Measurements from ENCODE around the gene STK36. TPM values are rescaled to one million over a fixed set of nuclear protein-coding genes. Genes with fewer than 3 reads are reported as not detected.

The STK36 gene
- total RNA-seq, 1 donor from 2014 or later = 15.9 TPM

DNA sequence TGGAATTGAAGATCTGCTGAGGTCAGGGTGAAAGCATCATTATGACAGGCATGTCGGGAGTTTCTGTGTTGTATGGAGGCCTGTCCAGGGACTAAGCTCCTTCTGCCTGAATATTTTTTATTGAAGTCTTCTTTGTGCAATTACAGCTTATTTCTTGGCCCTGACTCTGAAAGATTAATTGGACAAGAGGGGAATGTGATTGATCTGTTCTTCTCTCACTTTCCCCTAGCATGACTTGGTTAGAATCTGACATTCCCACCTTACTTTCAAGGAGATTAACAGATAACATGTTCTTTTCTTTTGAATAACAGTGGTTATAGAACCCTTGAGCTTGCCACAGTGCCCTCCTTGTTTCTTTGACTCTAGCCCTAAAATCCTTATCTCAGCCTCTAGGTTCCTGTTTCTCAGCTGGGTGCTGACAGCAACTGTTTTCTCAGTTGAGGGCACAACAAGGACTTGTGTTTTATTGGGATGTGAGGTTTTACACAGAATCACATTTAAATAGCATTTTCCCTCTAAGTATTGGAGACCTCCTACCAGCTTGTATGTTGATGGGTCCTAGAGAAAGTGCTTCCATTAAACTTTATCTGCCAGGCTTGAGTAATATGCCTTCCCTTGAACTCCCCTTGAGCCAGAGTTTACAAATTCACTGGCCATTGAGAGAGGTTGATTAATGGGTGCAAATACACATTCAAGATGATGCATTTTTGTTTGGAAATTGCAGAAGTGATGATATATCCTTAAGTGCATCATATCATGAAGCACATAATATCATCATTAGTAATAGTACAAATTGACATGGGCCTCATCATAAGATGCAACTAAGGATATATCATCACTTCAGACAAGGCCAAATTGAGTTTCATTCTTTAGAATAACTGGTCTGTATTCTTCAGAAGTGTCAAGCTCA is 51.2 kb downstream of the STK36 start:
- Mint-ChIP-seq H3K36me3 (ENCODE audit: low read depth) (peaks cover 21% of the 10 kb centered on the region), H3K9me3 (peaks cover 15% of the 10 kb centered on the region), H3K4me1 (ENCODE audit: low read depth) (peaks cover 25% of the 10 kb centered on the region), H3K27ac (no peak overlapping the region), H3K27me3 (ENCODE audit: insufficient read depth) (no peaks in the 10 kb centered on the region), H3K4me3 (no peak overlapping the region)
- intact Hi-C loops (cut with micrococcal nuclease) = no loop called here
- DNase-seq (ENCODE audit: low spot score) = no peak

DNA sequence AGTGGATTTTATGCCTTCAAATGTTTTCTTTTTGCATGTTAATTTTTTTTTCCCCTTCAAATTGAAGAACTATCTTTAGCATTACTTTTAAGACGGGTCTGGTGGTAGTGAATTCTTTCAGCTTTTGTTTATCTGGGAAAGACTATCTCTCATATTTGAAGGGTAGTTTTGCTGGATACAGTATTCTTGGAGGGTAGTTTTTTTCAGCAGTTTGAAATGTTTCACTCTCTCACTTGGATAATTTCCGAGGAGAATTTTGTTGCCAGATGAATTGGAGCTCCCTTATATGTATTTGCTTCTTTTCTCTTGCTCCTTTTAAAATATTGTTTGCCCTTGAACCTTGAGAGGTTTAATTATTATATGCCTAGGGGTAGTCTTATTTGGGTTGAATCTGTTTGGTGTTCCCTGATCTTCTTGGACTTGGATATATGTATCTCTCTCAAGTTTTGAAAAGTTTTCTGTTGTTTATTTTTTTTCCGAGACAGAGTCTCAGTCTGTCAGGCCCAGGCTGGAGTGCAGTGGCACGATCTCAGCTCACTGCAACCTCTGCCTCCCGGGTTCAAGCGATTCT is 54.2 kb downstream of the STK36 start:
- H3K36me3 Mint-ChIP-seq (ENCODE audit: low read depth) = peaks cover 16% of the 10 kb centered on the region
- intact Hi-C loops (cut with micrococcal nuclease) = no loop called here
- H3K9me3 Mint-ChIP-seq = peaks cover 15% of the 10 kb centered on the region
- H3K4me1 Mint-ChIP-seq (ENCODE audit: low read depth) = peaks cover 20% of the 10 kb centered on the region
- H3K27me3 Mint-ChIP-seq (ENCODE audit: insufficient read depth) = no peaks in the 10 kb centered on the region
- no peak overlapping the region for H3K4me3 Mint-ChIP-seq
- no peak for DNase-seq (ENCODE audit: low spot score)
- no peak overlapping the region for H3K27ac Mint-ChIP-seq

DNA sequence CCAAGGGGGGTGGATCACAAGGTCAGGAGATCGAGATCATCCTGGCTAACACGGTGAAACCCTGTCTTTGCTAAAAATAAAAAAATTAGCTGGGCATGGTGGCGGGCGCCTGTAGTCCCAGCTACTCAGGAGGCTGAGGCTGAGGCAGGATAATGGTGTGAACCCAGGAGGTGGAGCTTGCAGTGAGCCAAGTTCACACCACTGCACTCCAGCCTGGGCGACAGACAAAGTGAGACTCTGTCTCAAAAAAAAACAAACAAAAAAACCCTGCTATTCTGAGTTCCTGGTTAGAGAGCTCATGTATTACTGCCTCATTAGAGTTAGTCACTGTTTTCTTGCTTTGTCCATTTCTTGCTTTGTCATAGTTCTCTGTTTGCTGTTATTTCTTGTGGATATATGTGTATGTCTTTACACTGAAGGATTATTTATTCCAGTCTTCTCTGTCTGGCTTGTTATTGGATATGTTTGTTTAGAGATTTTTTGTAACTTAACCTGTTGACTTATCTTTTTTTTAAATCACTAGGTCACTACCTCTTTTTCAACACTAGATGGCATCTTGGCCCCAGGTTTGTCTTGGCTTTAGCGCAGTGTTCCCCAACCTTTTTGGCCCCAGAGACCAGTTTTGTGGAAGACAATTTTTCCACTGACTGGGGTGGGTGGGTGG is 55.7 kb downstream of the STK36 start:
- Mint-ChIP-seq H3K4me3 (no peak overlapping the region), H3K36me3 (ENCODE audit: low read depth) (peaks cover 19% of the 10 kb centered on the region), H3K27me3 (ENCODE audit: insufficient read depth) (no peaks in the 10 kb centered on the region), H3K9me3 (peaks cover 15% of the 10 kb centered on the region), H3K27ac (no peak overlapping the region), H3K4me1 (ENCODE audit: low read depth) (peaks cover 32% of the 10 kb centered on the region)
- no peak for DNase-seq (ENCODE audit: low spot score)
- intact Hi-C loops (cut with micrococcal nuclease) = loop anchor here (1.0 kb wide), 1 partner anchor 120 kb away; no protein-coding TSS in a partner anchor

DNA sequence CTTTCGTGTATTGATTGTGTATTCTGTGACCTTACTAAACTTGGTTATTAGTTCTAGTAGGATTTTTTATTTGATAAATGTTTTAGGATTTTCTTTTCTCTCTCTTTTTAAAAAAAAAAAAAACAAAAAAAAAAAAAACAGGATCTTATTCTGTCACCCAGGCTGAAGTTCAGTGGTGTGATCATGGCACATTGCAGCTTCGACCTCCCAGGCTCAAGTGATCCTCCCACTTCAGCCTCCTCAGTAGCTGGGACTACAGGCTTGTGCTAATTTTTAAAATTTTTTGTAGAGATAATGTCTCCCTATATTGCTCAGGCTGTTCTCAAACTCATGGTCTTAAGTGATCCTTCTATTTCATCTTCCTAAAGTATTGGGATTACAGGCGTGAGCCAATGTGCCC is 57.8 kb downstream of the STK36 start:
- intact Hi-C loops (cut with micrococcal nuclease) = no loop called here
- Mint-ChIP-seq H3K4me3 (no peak overlapping the region), H3K4me1 (ENCODE audit: low read depth) (peaks cover 40% of the 10 kb centered on the region), H3K27ac (no peak overlapping the region), H3K36me3 (ENCODE audit: low read depth) (peaks cover 30% of the 10 kb centered on the region), H3K27me3 (ENCODE audit: insufficient read depth) (no peaks in the 10 kb centered on the region), H3K9me3 (peaks cover 15% of the 10 kb centered on the region)
- DNase-seq (ENCODE audit: low spot score) = no peak

DNA sequence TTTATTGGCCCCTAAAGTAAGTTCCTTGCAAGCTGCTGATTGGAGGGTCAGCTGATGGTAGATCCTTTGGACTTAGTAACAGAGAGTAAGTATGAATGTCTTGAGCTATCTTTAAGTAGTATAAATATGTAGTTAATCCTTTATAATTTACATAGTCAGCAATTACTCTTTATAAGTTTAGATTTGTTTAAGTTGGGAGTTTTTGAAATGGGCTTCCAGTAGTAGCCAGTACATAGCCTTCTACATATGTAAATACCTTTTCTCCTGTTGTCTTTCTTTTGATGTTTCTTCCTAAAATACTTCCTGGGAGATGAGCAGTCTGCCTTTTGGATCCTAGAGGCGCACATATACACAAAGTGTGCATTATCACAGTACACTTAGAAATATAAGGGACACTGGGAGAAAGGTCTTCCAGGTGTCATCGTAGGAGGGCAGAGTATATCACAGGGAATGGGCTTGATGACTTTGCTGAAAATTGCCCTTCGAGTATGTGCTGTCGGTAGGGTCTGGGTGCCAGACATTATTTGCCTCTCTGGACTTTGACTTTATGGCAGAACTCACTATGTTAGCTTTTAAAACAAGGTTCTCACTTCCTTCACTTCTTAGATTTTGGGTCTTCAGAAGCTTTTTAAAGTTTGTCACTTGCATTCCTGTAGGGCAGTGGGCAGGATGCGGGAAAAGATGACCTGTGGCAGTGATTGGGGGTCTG is 60.3 kb downstream of the STK36 start:
- H3K4me1 Mint-ChIP-seq (ENCODE audit: low read depth) = peaks cover 40% of the 10 kb centered on the region
- intact Hi-C loops (cut with micrococcal nuclease) = loop anchor here (2.0 kb wide), 1 partner anchor 21 kb away; the partner anchor contains the start of gene TTLL4

DNA sequence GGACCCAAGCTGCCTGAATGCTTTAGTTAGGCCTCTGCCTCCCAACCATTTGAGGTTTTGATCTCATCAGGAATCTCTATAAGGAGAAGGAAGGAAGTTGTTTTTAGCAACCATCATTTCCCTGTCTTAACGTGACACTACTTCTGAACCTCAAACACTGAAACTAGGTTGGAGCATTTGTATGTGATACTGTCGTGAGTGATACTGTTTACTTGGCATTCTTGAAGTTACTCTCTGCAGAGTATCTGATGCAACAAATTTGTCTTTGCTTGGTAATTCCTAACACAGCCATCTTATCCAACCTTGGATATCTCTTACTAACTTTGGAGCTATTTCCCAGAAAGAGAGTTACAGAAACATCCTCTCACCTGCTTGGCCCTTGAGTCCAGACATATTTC is 60.9 kb downstream of the STK36 start:
- intact Hi-C loops (cut with micrococcal nuclease) = loop anchor here (2.0 kb wide), 1 partner anchor 22 kb away; the partner anchor contains the start of gene TTLL4
- peak overlapping the region; percentile 76 for H3K27ac Mint-ChIP-seq
- H3K4me3 Mint-ChIP-seq = no peak overlapping the region

More for the DNA sequence above, 60.3 kb downstream of the STK36 start:
- no peak for DNase-seq (ENCODE audit: low spot score)
- Mint-ChIP-seq H3K27ac (peak overlapping the region; percentile 9), H3K4me3 (no peak overlapping the region), H3K36me3 (ENCODE audit: low read depth) (peaks cover 22% of the 10 kb centered on the region), H3K9me3 (peaks cover 4% of the 10 kb centered on the region), H3K27me3 (ENCODE audit: insufficient read depth) (no peaks in the 10 kb centered on the region)

DNA sequence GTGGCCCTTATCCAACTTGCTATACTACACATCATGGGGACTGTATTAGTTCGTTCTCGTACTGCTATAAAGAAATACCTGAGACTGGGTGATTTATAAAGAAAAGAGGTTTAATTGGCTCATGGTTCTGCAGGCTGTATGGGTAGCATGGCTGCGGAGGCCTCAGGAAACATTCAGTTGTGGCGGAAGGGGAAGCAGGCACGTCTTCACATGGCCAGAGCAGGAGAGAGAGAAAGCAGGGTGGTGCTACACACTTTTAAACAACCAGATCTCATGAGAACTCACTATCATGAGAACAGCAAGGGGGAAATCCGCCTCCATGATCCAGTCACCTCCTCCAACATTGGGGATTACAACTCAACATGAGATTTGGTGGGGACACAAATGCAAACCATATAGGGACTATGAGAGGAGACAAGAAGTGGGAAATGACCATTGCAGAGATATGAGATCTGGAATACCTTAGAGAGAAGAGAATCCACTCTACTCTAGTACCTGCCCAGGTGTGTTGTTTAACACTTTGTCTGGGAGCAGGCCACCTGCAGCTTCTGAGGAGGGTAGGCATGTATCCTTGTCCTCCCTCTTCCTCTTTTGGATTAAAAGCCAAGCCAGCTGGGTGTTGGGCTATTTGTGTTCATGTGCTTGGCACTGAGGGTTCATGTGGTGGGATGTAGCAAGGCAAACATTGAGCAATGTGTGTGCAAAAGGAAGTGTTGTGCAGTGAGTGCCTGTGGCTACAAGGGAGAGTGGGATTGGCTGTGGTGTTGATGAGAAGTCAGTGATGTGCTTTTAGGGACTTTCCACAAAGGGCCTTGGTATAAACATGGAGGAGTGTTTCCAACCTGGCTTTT is 61.5 kb downstream of the STK36 start:
- intact Hi-C loops (cut with micrococcal nuclease) = loop anchor here (1.0 to 2.0 kb wide), 2 partner anchors 11 to 23 kb away; partner anchors contain the start of gene TTLL4
- H3K27me3 Mint-ChIP-seq (ENCODE audit: insufficient read depth) = no peaks in the 10 kb centered on the region
- peak overlapping the region; percentile 15 for H3K4me3 Mint-ChIP-seq
- peak; percentile 44 for DNase-seq (ENCODE audit: low spot score)
- H3K4me1 Mint-ChIP-seq (ENCODE audit: low read depth) = peaks cover 35% of the 10 kb centered on the region
- peaks cover 25% of the 10 kb centered on the region for H3K36me3 Mint-ChIP-seq (ENCODE audit: low read depth)
- peak overlapping the region; percentile 76 for H3K27ac Mint-ChIP-seq
- no peaks in the 10 kb centered on the region for H3K9me3 Mint-ChIP-seq

More for the DNA sequence above, 60.9 kb downstream of the STK36 start:
- peaks cover 38% of the 10 kb centered on the region for H3K4me1 Mint-ChIP-seq (ENCODE audit: low read depth)
- DNase-seq (ENCODE audit: low spot score) = no peak
- peaks cover 2% of the 10 kb centered on the region for H3K9me3 Mint-ChIP-seq
- no peaks in the 10 kb centered on the region for H3K27me3 Mint-ChIP-seq (ENCODE audit: insufficient read depth)
- H3K36me3 Mint-ChIP-seq (ENCODE audit: low read depth) = peaks cover 21% of the 10 kb centered on the region

DNA sequence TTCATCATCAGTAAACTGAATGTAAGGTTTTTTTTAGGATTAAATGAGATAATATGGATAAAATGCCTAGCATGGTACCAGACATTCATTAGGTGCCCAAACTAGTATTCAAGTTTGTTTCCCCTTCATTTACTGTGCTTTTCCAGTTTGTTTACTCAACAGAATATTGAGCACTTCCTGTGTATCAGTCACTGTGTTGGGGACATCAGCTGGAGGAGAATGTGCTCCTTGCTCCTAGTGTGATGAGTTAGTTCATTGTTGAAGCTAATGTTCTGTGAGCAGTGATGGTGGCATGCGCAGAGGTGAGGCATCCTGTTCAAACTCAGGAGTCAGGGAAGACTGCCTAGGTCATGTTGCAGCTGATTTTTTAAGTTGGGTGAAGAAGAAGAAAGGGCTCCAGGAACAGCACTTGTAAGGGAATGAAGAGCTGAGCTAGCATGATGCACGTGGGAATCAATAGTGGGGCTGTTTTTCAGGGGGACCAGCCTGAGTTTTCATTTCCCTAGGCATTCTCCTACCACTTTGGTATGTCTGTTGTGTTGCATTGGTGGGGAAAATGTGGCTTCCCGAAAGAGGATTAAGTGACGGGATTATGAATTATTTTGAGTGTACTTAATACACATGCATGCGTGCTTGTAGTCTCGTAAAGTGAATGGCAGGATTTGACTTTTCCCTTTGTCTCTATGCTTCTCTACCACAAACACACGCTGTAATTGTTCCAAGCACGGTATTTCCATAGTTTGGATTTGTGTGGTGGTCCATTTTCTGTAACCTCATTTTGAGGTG is 62.5 kb downstream of the STK36 start:
- Mint-ChIP-seq H3K4me1 (ENCODE audit: low read depth) (peaks cover 35% of the 10 kb centered on the region), H3K4me3 (no peak overlapping the region)

DNA sequence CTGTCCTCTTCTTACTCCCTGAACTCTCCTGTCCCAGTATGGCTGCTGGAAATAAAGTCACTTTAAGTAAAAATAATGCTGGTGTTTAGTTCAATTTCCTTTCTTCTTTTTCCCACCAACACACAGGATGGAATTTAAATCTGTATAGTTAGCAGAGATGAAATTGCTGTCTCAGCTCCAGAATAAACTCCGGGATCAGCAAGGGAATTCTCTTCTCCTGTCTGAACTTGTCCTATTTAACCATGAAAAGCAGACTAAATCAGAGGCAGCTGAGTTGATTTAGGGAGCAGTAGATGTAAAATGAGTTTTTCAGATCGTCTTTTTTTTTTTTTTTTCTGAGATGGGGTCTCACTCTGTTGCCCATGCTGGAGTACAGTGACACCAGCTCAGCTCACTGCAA is 64.6 kb downstream of the STK36 start:
- peaks cover 40% of the 10 kb centered on the region for H3K36me3 Mint-ChIP-seq (ENCODE audit: low read depth)
- H3K27ac Mint-ChIP-seq = peak overlapping the region; percentile 14
- no peaks in the 10 kb centered on the region for H3K9me3 Mint-ChIP-seq
- no peak for DNase-seq (ENCODE audit: low spot score)
- intact Hi-C loops (cut with micrococcal nuclease) = no loop called here
- peaks cover 31% of the 10 kb centered on the region for H3K4me1 Mint-ChIP-seq (ENCODE audit: low read depth)
- H3K27me3 Mint-ChIP-seq (ENCODE audit: insufficient read depth) = no peaks in the 10 kb centered on the region
- H3K4me3 Mint-ChIP-seq = no peak overlapping the region

More for the DNA sequence above, 62.5 kb downstream of the STK36 start:
- Mint-ChIP-seq H3K27me3 (ENCODE audit: insufficient read depth) (no peaks in the 10 kb centered on the region), H3K9me3 (no peaks in the 10 kb centered on the region), H3K27ac (peak overlapping the region; percentile 76), H3K36me3 (ENCODE audit: low read depth) (peaks cover 33% of the 10 kb centered on the region)
- no peak for DNase-seq (ENCODE audit: low spot score)
- intact Hi-C loops (cut with micrococcal nuclease) = loop anchor here (1.0 kb wide), 1 partner anchor 10 kb away; no protein-coding TSS in a partner anchor

DNA sequence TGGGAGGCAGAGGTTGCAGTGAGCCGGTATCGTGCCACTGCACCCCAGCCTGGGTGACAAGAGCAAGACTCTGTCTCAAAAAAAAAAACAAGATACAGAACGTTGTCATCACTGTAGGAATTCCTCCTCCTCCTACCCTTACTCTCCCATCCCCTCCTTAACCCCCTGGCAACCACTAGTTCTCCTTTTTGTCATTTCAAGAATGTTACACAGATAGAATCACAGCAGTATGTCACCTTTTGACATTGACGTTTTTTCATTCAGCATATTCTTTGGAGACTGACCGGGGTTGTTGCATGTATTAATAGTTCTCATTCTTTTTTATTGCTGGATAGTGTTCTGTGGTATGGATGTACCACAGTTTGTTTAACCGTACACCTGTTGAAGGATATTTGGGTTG is 71.2 kb downstream of the STK36 start:
- H3K27ac Mint-ChIP-seq = no peak overlapping the region
- intact Hi-C loops (cut with micrococcal nuclease) = no loop called here
- H3K27me3 Mint-ChIP-seq (ENCODE audit: insufficient read depth) = no peaks in the 10 kb centered on the region

DNA sequence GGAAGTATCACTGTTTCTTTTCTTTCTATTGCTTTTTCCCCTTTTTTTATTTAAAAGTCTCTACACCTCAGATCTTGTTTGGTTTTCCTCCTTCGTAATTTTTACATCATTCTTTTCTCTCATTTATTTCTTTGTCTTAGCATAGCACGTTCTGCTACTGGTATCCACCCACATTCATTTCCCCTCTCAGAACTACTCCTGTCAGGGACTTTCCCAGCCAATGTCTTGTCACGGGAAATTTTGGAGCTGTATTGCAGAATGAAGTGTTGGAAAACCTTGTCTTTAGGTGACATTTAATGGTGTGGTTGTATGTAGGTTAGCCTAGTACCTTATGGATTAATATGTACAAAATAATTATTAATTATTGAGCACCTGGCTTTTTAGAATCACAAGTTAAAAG is 72.7 kb downstream of the STK36 start:
- Mint-ChIP-seq H3K27ac (peak overlapping the region; percentile 80), H3K4me3 (peak overlapping the region; percentile 21), H3K36me3 (ENCODE audit: low read depth) (peaks cover 55% of the 10 kb centered on the region), H3K27me3 (ENCODE audit: insufficient read depth) (no peaks in the 10 kb centered on the region), H3K4me1 (ENCODE audit: low read depth) (peaks cover 30% of the 10 kb centered on the region), H3K9me3 (no peaks in the 10 kb centered on the region)
- no peak for DNase-seq (ENCODE audit: low spot score)
- intact Hi-C loops (cut with micrococcal nuclease) = loop anchor here (1.0 kb wide), 2 partner anchors 10 to 33 kb away; no protein-coding TSS in a partner anchor

More for the DNA sequence above, 71.2 kb downstream of the STK36 start:
- Mint-ChIP-seq H3K4me1 (ENCODE audit: low read depth) (peaks cover 30% of the 10 kb centered on the region), H3K36me3 (ENCODE audit: low read depth) (peaks cover 59% of the 10 kb centered on the region), H3K4me3 (no peak overlapping the region), H3K9me3 (no peaks in the 10 kb centered on the region)
- no peak for DNase-seq (ENCODE audit: low spot score)

Measured in activated T-helper 1 cell treated with anti-CD3 and anti-CD28 coated beads, Interleukin-12 subunit alpha, Interleukin-12 subunit beta, Interleukin-2, Interleukin-4 antibody, amounts not matched to agents 30 ng/mL and 10 ng/mL and 1 ng/mL, durations not matched to agents 14 hours and 24 hours and 36 hours (primary cell).